ENCODE results near the gene METTL13.

- TF ChIP-seq FOXM1 (IDR thresholded peaks at IDR 0.05; ENCODE audit: low read depth) (no peak), FOXM1 (CRISPR knock-in tag; IDR thresholded peaks at IDR 0.05; ENCODE audit: low read depth) (no peak), MCM5 (IDR thresholded peaks at IDR 0.05; ENCODE audit: low read depth) (no peak), GATA2 (CRISPR knock-in tag; IDR thresholded peaks at IDR 0.05) (no peak), ZNF165 (CRISPR knock-in tag; IDR thresholded peaks at IDR 0.05; ENCODE audit: borderline replicate concordance) (no peak), KDM1A (IDR thresholded peaks at IDR 0.05) (no peak), CBX1 (IDR thresholded peaks at IDR 0.05; ENCODE audit: low read depth) (no peak), EZH2 (IDR thresholded peaks at IDR 0.05; ENCODE audit: borderline replicate concordance, low read depth, low read length) (no peak), JUN (IDR thresholded peaks at IDR 0.05; ENCODE audit: borderline replicate concordance, low read depth, low read length) (no peak), JUN (CRISPR knock-in tag; IDR thresholded peaks at IDR 0.05; ENCODE audit: borderline replicate concordance) (no peak), SREBF2 (CRISPR knock-in tag; IDR thresholded peaks at IDR 0.05) (no peak)
- TF ChIP-seq, protein P1, sequence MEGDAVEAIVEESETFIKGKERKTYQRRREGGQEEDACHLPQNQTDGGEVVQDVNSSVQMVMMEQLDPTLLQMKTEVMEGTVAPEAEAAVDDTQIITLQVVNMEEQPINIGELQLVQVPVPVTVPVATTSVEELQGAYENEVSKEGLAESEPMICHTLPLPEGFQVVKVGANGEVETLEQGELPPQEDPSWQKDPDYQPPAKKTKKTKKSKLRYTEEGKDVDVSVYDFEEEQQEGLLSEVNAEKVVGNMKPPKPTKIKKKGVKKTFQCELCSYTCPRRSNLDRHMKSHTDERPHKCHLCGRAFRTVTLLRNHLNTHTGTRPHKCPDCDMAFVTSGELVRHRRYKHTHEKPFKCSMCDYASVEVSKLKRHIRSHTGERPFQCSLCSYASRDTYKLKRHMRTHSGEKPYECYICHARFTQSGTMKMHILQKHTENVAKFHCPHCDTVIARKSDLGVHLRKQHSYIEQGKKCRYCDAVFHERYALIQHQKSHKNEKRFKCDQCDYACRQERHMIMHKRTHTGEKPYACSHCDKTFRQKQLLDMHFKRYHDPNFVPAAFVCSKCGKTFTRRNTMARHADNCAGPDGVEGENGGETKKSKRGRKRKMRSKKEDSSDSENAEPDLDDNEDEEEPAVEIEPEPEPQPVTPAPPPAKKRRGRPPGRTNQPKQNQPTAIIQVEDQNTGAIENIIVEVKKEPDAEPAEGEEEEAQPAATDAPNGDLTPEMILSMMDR (IDR thresholded peaks at IDR 0.05 in 2 of 3, conservative IDR thresholded peaks at IDR 0.05 in 1 of 3; ENCODE audit: insufficient read depth in 2 of 3, low read depth in 1 of 3, low read length in 3 of 3) = no peak
These were observed 3.3 kb downstream of the METTL13 start for GRCh38 chr1:171784784-171785183.
